HEK293 (cell line): ENCODE data around the gene EFCAB5.

Experiments used
- BCL11B ChIP-seq: fragments of 450-650 bp; formaldehyde crosslinking; IDR thresholded peaks from 2 replicates; pipeline ENCODE4 v1.5.1; 2016; ENCODE audit warnings: low read depth, missing biosample characterization, missing genetic modification characterization
- MEIS1 ChIP-seq: sonication (generic); formaldehyde crosslinking; IDR thresholded peaks from 2 replicates; pipeline ENCODE4 v1.8.1; 2022; ENCODE audit warnings: missing genetic modification reagents, mild to moderate bottlenecking, borderline replicate concordance
- YY2 ChIP-seq: fragments of 450-650 bp; formaldehyde crosslinking; IDR thresholded peaks from 2 replicates; pipeline ENCODE4 v1.5.1; 2016; ENCODE audit warnings: missing biosample characterization, missing genetic modification characterization
- ZNF202 ChIP-seq: fragments of 450-650 bp; formaldehyde crosslinking; IDR thresholded peaks from 2 replicates; pipeline ENCODE4 v1.5.1; 2016; ENCODE audit warnings: missing biosample characterization, missing genetic modification characterization, borderline replicate concordance
- ZNF302 ChIP-seq: fragments of 450-650 bp; formaldehyde crosslinking; IDR thresholded peaks from 2 replicates; pipeline ENCODE4 v1.5.1; 2016; ENCODE audit warnings: missing biosample characterization, missing genetic modification characterization, low read depth
- ZNF311 ChIP-seq: fragments of 450-650 bp; formaldehyde crosslinking; IDR thresholded peaks from 2 replicates; pipeline ENCODE4 v1.5.1; 2017; ENCODE audit warnings: missing biosample characterization, missing genetic modification characterization, borderline replicate concordance
- ZNF571 ChIP-seq: fragments of 450-650 bp; formaldehyde crosslinking; IDR thresholded peaks from 2 replicates; pipeline ENCODE4 v1.5.0; 2017; ENCODE audit warnings: missing biosample characterization, missing genetic modification characterization
- ZNF629 ChIP-seq: fragments of 450-650 bp; formaldehyde crosslinking; IDR thresholded peaks from 2 replicates; pipeline ENCODE4 v1.5.1; 2017; ENCODE audit warnings: missing biosample characterization, missing genetic modification characterization
- TF ChIP-seq, protein P1 (sequence below): fragments of 450-650 bp; formaldehyde crosslinking; IDR thresholded peaks from 2 replicates; pipeline ENCODE4 v1.5.1; 2016; ENCODE audit warnings: missing biosample characterization, missing genetic modification characterization
- TF ChIP-seq, protein P2 (sequence below): fragments of 450-650 bp; formaldehyde crosslinking; IDR thresholded peaks from 2 replicates; pipeline ENCODE4 v1.5.1; 2017; ENCODE audit warnings: missing biosample characterization, missing genetic modification characterization
- TF ChIP-seq, protein P3 (sequence below): fragments of 450-650 bp; formaldehyde crosslinking; IDR thresholded peaks from 2 replicates; pipeline ENCODE4 v1.5.1; 2016; ENCODE audit warnings: missing biosample characterization, missing genetic modification characterization
- TF ChIP-seq, protein P4 (sequence below): fragments of 450-650 bp; formaldehyde crosslinking; IDR thresholded peaks from 2 replicates; pipeline ENCODE4 v1.5.0; 2017; ENCODE audit warnings: missing biosample characterization, missing genetic modification characterization, borderline replicate concordance
- TF ChIP-seq, protein P5 (sequence below): fragments of 450-650 bp; formaldehyde crosslinking; IDR thresholded peaks from 2 replicates; pipeline ENCODE4 v1.5.1; 2016; ENCODE audit warnings: missing biosample characterization, missing genetic modification characterization, borderline replicate concordance
- TF ChIP-seq, protein P6 (sequence below): fragments of 450-650 bp; formaldehyde crosslinking; conservative IDR thresholded peaks from 2 replicates; pipeline ENCODE4 v1.5.1; 2016; ENCODE audit warnings: low read depth, missing biosample characterization, missing genetic modification characterization

DNA sequence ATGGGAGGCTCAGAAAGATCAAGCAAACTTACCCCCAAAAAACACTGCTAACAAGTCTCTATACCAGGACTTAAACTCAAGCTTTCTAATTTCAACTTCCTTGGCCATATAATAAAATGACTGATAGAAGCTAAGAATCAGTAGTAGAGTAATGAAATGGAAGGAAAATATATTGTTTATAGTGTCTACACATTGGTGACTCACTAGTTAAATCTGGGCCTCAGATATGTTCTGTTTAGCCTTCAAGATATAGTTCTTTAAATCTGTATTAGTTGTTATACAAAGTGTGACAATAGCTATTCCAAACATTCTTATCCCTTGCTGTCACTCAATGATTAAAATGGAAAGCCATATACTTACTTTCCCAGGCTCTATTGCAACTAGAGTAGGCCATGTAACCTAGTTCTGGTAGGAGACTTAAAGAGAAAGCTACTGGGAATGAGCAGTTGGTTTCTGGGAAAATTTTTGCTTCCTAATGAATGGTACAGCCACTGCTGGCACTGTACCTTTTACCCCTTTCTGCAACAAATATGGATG lies 29.7 kb upstream of the EFCAB5 start:
- TF ChIP-seq ZNF311 (no peak), YY2 (tag by site-specific recombination) (no peak), ZNF202 (tag by site-specific recombination) (no peak), ZNF302 (tag by site-specific recombination) (no peak), BCL11B (tag by site-specific recombination) (no peak), ZNF571 (tag by site-specific recombination) (no peak), MEIS1 (CRISPR knock-in tag) (no peak), ZNF629 (no peak)
- TF ChIP-seq, protein P1, sequence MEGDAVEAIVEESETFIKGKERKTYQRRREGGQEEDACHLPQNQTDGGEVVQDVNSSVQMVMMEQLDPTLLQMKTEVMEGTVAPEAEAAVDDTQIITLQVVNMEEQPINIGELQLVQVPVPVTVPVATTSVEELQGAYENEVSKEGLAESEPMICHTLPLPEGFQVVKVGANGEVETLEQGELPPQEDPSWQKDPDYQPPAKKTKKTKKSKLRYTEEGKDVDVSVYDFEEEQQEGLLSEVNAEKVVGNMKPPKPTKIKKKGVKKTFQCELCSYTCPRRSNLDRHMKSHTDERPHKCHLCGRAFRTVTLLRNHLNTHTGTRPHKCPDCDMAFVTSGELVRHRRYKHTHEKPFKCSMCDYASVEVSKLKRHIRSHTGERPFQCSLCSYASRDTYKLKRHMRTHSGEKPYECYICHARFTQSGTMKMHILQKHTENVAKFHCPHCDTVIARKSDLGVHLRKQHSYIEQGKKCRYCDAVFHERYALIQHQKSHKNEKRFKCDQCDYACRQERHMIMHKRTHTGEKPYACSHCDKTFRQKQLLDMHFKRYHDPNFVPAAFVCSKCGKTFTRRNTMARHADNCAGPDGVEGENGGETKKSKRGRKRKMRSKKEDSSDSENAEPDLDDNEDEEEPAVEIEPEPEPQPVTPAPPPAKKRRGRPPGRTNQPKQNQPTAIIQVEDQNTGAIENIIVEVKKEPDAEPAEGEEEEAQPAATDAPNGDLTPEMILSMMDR (tag by site-specific recombination) = no peak
- TF ChIP-seq, protein P2, sequence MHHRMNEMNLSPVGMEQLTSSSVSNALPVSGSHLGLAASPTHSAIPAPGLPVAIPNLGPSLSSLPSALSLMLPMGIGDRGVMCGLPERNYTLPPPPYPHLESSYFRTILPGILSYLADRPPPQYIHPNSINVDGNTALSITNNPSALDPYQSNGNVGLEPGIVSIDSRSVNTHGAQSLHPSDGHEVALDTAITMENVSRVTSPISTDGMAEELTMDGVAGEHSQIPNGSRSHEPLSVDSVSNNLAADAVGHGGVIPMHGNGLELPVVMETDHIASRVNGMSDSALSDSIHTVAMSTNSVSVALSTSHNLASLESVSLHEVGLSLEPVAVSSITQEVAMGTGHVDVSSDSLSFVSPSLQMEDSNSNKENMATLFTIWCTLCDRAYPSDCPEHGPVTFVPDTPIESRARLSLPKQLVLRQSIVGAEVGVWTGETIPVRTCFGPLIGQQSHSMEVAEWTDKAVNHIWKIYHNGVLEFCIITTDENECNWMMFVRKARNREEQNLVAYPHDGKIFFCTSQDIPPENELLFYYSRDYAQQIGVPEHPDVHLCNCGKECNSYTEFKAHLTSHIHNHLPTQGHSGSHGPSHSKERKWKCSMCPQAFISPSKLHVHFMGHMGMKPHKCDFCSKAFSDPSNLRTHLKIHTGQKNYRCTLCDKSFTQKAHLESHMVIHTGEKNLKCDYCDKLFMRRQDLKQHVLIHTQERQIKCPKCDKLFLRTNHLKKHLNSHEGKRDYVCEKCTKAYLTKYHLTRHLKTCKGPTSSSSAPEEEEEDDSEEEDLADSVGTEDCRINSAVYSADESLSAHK = no peak
- TF ChIP-seq, protein P3, sequence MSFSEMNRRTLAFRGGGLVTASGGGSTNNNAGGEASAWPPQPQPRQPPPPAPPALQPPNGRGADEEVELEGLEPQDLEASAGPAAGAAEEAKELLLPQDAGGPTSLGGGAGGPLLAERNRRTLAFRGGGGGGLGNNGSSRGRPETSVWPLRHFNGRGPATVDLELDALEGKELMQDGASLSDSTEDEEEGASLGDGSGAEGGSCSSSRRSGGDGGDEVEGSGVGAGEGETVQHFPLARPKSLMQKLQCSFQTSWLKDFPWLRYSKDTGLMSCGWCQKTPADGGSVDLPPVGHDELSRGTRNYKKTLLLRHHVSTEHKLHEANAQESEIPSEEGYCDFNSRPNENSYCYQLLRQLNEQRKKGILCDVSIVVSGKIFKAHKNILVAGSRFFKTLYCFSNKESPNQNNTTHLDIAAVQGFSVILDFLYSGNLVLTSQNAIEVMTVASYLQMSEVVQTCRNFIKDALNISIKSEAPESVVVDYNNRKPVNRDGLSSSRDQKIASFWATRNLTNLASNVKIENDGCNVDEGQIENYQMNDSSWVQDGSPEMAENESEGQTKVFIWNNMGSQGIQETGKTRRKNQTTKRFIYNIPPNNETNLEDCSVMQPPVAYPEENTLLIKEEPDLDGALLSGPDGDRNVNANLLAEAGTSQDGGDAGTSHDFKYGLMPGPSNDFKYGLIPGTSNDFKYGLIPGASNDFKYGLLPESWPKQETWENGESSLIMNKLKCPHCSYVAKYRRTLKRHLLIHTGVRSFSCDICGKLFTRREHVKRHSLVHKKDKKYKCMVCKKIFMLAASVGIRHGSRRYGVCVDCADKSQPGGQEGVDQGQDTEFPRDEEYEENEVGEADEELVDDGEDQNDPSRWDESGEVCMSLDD (tag by site-specific recombination) = no peak
- TF ChIP-seq, protein P4, sequence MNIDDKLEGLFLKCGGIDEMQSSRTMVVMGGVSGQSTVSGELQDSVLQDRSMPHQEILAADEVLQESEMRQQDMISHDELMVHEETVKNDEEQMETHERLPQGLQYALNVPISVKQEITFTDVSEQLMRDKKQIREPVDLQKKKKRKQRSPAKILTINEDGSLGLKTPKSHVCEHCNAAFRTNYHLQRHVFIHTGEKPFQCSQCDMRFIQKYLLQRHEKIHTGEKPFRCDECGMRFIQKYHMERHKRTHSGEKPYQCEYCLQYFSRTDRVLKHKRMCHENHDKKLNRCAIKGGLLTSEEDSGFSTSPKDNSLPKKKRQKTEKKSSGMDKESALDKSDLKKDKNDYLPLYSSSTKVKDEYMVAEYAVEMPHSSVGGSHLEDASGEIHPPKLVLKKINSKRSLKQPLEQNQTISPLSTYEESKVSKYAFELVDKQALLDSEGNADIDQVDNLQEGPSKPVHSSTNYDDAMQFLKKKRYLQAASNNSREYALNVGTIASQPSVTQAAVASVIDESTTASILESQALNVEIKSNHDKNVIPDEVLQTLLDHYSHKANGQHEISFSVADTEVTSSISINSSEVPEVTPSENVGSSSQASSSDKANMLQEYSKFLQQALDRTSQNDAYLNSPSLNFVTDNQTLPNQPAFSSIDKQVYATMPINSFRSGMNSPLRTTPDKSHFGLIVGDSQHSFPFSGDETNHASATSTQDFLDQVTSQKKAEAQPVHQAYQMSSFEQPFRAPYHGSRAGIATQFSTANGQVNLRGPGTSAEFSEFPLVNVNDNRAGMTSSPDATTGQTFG (tag by site-specific recombination) = no peak
- TF ChIP-seq, protein P5, sequence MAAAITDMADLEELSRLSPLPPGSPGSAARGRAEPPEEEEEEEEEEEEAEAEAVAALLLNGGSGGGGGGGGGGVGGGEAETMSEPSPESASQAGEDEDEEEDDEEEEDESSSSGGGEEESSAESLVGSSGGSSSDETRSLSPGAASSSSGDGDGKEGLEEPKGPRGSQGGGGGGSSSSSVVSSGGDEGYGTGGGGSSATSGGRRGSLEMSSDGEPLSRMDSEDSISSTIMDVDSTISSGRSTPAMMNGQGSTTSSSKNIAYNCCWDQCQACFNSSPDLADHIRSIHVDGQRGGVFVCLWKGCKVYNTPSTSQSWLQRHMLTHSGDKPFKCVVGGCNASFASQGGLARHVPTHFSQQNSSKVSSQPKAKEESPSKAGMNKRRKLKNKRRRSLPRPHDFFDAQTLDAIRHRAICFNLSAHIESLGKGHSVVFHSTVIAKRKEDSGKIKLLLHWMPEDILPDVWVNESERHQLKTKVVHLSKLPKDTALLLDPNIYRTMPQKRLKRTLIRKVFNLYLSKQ (tag by site-specific recombination) = no peak
- TF ChIP-seq, protein P6, sequence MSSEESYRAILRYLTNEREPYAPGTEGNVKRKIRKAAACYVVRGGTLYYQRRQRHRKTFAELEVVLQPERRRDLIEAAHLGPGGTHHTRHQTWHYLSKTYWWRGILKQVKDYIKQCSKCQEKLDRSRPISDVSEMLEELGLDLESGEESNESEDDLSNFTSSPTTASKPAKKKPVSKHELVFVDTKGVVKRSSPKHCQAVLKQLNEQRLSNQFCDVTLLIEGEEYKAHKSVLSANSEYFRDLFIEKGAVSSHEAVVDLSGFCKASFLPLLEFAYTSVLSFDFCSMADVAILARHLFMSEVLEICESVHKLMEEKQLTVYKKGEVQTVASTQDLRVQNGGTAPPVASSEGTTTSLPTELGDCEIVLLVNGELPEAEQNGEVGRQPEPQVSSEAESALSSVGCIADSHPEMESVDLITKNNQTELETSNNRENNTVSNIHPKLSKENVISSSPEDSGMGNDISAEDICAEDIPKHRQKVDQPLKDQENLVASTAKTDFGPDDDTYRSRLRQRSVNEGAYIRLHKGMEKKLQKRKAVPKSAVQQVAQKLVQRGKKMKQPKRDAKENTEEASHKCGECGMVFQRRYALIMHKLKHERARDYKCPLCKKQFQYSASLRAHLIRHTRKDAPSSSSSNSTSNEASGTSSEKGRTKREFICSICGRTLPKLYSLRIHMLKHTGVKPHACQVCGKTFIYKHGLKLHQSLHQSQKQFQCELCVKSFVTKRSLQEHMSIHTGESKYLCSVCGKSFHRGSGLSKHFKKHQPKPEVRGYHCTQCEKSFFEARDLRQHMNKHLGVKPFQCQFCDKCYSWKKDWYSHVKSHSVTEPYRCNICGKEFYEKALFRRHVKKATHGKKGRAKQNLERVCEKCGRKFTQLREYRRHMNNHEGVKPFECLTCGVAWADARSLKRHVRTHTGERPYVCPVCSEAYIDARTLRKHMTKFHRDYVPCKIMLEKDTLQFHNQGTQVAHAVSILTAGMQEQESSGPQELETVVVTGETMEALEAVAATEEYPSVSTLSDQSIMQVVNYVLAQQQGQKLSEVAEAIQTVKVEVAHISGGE = no peak
